SK-N-MC (cell line): Measurements from ENCODE around the gene THBS3.

Experiments
- EZH2 ChIP-seq: fragments of 200-600 bp; sonication (generic); IDR thresholded peaks from one replicate; pipeline ENCODE4 v1.6.1; 2017; ENCODE audit warnings: antibody characterized with exemption
- POLR2AphosphoS5 ChIP-seq: IDR thresholded peaks from 2 replicates; pipeline ENCODE4 v1.6.1; 2012; ENCODE audit warnings: mild to moderate bottlenecking, low read depth, low read length, borderline replicate concordance

DNA sequence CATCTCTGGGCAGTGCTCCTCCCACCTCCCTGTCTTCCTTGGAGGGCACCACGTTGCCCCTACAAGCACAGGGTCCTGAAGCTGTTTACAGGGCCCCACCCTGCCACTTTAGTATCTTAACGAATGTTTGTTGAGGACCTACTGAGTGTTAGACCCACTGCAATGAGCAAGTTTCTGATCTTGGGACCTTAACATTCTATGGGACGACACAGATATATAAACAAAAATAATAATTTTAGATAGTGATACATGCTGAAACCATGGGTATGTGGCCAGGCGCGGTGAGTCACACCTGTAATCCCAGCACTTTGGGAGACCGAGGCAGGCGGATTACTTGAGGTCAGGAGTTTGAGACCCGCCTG lies 37.4 kb upstream of the THBS3 start:
- TF ChIP-seq EZH2 (no peak), POLR2AphosphoS5 (no peak)
